Adipose tissue (tissue), 3 donors: ENCODE data around the gene DUSP15. TPM values are rescaled to one million over a fixed set of nuclear protein-coding genes. Genes with fewer than 3 reads are reported as not detected.

Source experiments
- H3K27ac ChIP-seq: one replicate; pipeline ENCODE4 v1.5.1; 2013; ENCODE audit warnings: low read depth, low read length
- WGBS, 3 donors: extraction: QIAGEN DNeasy Blood & Tissue Kit; methylation state at CpG; one replicate each; pipeline ENCODE4 v1.1.7; 2013; 5-methylcytosine and 5-hydroxymethylcytosine counted together
- polyA plus RNA-seq, 3 donors: library from polyadenylated mRNA; stranded (reverse); fragments of 200-250 nt; gene quantifications; one replicate each; pipeline ENCODE4 v1.2.3, GENCODE V29; 2013
- donor health status: healthy with polysubstance abuse.
- donor health status: Bipolar disorder and iron deficiency.
- donor health status: healthy.

The DUSP15 gene
- polyA plus RNA-seq, 3 donors: 1.1 to 1.5 (median 1.5) TPM

- no peak overlapping the region for H3K27ac ChIP-seq
- 86 to 87% (median 86%) methylated on average over 9 of the region's 9 CpGs for WGBS, 3 donors
Measured at GRCh38 chr20:31863296-31864085, 6.8 kb downstream of the DUSP15 start.

DNA sequence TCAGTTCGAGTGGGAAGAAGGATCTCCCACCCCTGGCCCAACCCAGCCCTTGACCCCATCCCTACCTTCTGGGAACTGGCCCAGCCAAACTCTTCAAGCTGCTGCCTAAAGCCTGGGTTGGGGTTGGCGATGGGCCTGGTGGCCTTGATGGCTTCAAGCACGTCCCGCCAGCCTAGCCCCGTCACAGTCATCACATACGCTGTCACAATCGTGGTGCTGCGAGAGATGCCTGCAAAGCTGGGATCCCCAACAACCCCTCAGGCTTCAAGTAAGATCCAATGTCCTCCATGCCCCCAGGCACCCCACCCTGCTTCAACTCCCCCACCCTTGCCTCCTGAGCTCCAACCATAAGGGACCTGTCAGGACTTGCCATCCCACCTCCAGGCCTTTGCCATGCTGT is 7.8 kb downstream of the DUSP15 start:
- no peak overlapping the region for H3K27ac ChIP-seq
- 82 to 95% (median 92%) methylated on average over 8 of the region's 8 CpGs for WGBS, 3 donors

DNA sequence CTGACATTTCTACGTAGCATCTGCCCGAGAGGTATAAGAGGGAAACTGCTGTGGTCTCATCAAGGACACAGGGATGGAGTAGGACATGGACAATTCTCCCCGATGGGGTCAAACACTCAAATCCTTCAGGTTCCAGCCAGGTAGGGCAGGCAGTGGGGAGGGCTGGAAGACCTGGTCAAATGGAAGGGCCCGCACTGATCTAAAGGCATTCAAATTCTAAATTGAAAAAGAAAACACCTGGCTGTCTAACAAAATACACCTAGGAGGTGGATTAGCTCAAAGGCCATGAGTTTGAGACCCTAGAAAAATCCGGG is 8.2 kb downstream of the DUSP15 start:
- 77 to 86% (median 83%) methylated on average over 5 of the region's 5 CpGs for WGBS, 3 donors
- H3K27ac ChIP-seq: no peak overlapping the region

GRCh38 chr20:31861385-31862156 is 8.8 kb downstream of the DUSP15 start:
- 3 to 8% (median 7%) methylated on average over 43 to 60 of the region's 60 CpGs for WGBS, 3 donors
- no peak overlapping the region for H3K27ac ChIP-seq

DNA sequence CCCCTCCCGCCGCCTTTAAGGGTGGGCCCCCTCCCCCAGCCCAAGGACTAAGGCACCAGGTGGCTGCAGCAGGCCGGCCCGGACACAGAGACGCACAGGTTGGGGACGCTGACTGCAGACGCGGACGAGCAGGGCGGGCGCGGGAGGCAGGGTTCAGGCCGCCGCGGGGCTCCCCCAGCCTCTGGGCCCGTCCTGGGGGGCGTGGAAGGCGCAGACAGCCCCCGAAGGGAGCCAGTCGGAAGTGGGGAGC is 9.3 kb downstream of the DUSP15 start:
- WGBS, 3 donors: 0% methylated on average over 19 to 20 of the region's 20 CpGs
- no peak overlapping the region for H3K27ac ChIP-seq

DNA sequence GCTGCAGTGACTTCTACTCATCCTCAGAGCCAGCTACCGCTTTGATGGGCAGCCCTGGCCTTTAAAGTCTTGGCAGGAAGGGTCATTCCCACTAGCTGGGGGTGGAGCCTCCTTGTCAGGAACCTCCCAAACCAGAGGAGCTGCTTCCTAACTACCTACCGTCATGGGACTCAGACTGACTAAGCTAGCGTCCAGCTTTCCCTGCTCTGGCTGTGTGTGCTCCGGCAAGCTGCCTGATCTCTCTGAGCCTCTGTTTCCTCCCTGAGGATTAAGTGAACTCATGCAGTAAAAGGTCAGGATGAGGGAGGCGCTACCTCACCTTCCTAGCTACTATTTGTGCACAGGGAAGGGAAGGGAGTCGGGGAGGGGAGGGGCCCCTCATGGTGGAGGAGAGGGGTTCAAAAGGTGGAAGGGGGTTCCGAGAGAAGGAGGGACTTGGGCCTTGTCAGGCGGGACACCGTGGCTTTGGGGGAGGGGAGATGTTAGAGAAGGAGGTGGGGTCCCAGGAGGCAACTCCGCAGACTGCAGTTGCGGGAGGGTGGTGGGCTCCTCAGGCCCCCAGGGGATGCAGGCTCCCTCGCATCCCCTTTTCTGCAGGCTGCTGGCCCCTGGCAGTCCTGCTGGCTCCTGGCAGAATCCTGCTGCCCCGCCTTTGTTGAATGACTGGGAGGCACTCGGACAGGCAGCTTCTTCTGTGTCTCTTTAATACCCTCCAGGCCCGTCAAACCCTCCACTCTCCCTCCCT is 9.8 kb downstream of the DUSP15 start:
- 10 to 18% (median 17%) methylated on average over 15 of the region's 15 CpGs for WGBS, 3 donors
- H3K27ac ChIP-seq: no peak overlapping the region

DNA sequence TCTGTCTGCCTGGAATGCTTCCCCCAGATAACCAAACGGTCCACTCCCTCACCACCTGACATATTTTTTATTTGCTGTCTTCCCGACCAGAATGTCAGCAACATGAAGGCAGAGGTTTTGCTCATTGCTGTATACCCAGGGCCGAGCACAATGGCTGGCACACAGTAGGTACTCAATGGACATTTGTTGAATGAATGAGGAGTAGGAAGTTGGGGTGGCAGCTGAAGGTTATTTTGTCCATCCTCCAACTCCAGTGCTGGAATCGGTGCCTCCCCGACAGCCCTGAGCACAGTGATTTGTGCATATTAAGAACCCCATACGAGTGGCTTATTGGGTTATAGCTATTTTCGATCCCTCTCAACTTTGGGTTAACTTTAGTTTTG is 10.3 kb downstream of the DUSP15 start:
- H3K27ac ChIP-seq: no peak overlapping the region
- WGBS, 3 donors: 48 to 62% (median 51%) methylated on average over 7 of the region's 7 CpGs

DNA sequence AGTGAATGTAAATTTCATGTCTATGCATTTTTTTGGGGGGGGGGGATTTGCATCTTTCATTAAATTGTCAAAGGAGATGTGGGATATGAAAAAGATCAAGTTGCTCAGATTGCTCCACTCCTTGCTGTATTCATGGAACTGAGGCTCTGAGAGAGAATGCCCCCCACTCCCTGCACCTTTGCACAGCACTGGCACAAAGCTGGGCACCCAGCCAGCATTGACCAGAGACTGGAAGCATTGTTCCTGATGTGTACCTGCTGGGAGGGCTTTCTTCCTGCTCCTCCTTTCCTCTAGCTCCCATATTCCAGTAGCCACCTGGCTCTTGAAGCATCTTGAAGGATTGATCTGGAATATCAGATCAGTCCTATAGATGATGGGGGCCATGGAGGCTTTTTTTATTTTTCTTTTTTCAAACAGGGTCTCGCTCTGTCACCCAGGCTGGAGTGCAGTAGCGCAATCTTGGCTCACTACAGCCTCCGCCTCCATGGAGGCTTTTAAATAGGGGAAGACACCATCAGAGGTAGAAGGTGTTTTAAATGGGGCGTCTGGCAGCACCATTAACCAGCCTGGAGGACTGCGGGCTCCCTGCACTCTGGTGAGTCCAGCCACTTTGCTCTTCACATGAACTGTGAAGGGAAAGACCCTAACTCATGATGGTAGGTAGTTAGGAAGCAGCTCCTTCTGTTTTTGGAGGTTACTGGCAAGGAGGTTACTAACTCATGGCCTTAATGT is 10.9 kb downstream of the DUSP15 start:
- 88 to 94% (median 93%) methylated on average over 5 of the region's 5 CpGs for WGBS, 3 donors
- H3K27ac ChIP-seq: no peak overlapping the region

DNA sequence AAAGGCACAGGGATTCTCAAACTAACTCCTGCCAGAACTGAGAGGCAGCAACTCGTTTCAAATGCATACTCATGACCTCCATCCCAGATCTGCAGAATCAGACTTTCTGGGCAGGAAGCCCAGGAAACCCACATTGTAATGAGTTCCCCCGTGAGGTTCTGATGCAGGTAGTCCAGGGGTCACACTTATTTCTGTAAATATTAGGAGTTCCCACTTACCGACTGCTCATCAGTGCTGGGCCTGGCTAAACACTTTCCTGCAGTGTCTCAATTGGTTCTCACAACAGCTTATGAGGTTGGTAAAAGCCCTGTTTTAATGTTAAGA is 11.6 kb downstream of the DUSP15 start:
- 19 to 44% (median 26%) methylated on average over 3 of the region's 3 CpGs for WGBS, 3 donors

DNA sequence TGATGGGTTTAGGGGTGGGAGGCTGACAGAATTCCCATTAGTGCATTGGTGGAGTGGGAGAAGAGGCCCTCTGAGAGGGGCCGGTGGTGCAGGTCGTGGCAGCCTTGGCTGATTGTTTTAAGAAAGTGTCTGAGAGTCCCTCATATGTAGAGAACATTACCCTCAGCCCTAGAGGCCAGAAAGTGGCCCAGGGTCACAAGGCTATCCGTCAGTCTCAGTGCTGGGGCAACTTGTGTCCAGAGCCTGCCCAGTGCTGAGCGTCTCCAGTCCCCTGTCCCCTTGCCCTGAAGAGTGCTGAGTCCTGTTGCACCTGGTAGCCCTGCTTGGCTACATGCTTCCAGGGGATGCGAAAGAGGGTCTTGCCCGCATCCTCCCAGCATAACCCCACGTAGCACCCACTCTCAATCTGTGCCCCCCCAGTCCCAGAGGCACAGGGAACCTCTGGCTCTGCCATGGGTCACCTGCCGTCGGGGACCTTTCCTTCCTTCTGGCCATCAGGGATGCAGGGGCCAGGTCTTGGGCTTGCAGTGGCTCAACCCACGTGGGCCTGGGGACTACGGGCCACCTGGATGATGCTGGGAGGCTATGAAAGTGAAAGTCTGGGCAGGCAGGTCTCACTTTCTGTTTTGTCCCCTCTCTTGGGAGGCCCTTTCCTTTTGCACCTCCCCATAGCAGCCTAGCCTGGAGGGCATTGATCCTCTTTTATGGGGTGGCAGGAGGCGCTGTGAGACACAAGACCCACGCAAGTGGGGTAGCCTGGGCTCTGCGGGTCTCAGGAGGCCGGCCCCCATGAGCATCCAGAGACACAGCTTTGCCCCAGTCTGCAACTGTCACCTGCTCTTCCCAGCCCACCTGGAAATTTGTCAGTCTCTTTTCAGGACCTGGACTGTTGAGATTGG is 12.2 kb downstream of the DUSP15 start:
- H3K27ac ChIP-seq: no peak overlapping the region
- WGBS, 3 donors: 71 to 79% (median 73%) methylated on average over 15 of the region's 15 CpGs

More for the DNA sequence above, 11.6 kb downstream of the DUSP15 start:
- H3K27ac ChIP-seq: no peak overlapping the region

GRCh38 chr20:31856516-31856915 is 13.8 kb downstream of the DUSP15 start:
- 61 to 68% (median 65%) methylated on average over 3 of the region's 3 CpGs for WGBS, 3 donors
- H3K27ac ChIP-seq: no peak overlapping the region

DNA sequence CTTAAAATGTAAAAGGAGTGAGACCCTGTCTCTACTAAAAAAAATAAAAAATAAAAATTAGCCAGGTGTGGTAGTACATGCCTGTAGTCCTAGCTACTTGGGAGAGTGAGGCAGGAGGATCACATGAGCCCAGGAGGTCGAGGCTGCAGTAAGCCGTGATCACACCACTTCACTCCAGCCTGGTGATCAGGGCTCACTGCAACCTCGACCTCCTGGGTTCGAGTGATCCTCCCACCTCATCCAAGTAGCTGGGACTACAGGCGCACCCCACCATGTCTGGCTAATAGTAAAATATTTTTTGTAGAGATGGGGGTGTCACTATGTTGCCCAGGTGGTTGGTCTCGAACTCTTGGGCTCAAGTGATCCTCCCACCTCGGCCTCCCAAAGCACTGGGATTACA is 16.8 kb downstream of the DUSP15 start:
- H3K27ac ChIP-seq: no peak overlapping the region
- WGBS, 3 donors: 66 to 84% (median 82%) methylated on average over 7 of the region's 7 CpGs

GRCh38 chr20:31851240-31851955 is 18.9 kb downstream of the DUSP15 start:
- no peak overlapping the region for H3K27ac ChIP-seq
- WGBS, 3 donors: 60 to 80% (median 73%) methylated on average over 11 of the region's 11 CpGs

- H3K27ac ChIP-seq: no peak overlapping the region
- WGBS, 3 donors: 25 to 36% (median 26%) methylated on average over 29 to 45 of the region's 45 CpGs
Measured at GRCh38 chr20:31849306-31849930, 20.9 kb downstream of the DUSP15 start.

DNA sequence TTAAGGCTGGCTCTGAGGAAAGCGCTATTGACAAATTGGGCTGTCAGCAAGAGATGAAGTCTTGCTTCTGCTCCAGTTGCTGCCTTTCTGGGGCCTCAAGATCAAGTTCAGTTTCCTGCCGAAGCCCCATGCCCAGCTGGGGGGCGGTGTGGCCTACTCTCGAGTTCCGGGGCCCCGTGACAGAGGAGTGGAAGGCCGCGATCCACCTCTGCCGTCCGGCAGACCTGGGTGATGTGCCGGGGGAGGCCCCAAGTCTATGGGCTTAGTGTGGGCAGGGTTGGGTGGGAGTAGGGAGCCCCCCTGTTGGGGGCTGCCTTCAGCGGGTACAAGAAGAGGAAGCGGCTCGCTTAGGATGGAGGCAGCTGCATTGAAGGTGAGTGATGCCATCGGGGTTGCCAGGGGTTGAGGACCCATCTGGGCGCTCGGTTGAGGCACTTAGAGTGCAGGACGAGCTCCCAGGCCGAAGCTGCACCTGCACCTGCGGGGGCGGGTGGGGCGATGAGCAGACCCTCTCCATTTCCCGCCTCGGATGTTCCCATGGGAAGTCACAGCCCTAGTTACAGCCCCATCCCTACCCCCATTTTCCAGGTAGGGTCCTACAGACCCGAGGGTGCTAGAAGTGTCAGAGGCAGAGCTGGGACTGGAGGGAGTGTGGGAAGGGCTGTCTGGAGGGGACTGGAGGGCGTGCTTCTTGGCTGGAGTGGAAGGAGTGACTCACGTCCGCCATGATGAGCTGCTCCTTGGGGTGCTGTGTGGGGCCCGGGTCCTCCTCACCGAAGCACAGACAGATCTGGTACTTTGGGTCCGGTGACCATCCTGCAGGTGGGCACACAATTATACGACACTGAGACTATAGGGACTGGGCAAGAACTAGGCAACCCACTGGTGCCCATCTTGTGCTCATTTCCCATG is 22.0 kb downstream of the DUSP15 start:
- 83 to 86% (median 84%) methylated on average over 32 of the region's 32 CpGs for WGBS, 3 donors
- no peak overlapping the region for H3K27ac ChIP-seq

DNA sequence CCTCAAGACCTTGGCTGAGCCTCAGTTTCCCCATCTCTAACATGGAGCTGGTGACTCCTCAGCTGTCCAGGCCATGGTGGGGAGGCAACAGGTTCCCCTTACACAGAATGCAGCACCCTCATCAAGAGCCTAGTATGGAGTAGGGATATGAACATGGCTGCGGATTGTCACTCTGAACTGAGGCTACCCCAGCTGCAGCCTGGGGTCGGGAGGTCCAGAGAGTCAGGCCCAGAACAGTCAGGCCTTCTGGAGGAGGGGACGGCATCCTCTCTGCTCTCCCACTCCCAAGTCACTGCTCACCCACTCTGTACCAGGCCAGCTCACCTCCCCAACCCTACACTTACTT is 23.6 kb downstream of the DUSP15 start:
- 47 to 72% (median 65%) methylated on average over 3 of the region's 3 CpGs for WGBS, 3 donors
- no peak overlapping the region for H3K27ac ChIP-seq
